ENCODE results near the gene ZNF22. TPM values are rescaled to one million over a fixed set of nuclear protein-coding genes. Genes with fewer than 3 reads are reported as not detected.

ZNF22 gene
- total RNA-seq, 1 experiment from 2014 or later: 36.9 TPM

- H3K56ac ChIP-seq (ENCODE audit: insufficient read length, low read depth, low read length): no peak overlapping the region
- no CpG with 5 or more reads among the region's 1 CpG for WGBS (ENCODE audit: extremely low coverage, insufficient read length, low lambda C conversion rate)
- H3K36me3 Mint-ChIP-seq (ENCODE audit: insufficient read depth in 1 of 3, low read depth in 3 of 3): peaks cover 0 to 10% (median 2%) of the 10 kb centered on the region in 3 experiments; a peak in 4 of 7 replicates
- DNase-seq: peak; percentile 26
- no peak overlapping the region for H4K5ac ChIP-seq (ENCODE audit: insufficient read length, low read depth, low read length)
- peaks cover 23% of the 10 kb centered on the region for H3K4me1 ChIP-seq (ENCODE audit: insufficient read depth, low read length)
- no peak overlapping the region for H3T11ph ChIP-seq (ENCODE audit: low read length)
- no peak overlapping the region for H2BK120ac ChIP-seq (ENCODE audit: low read depth, low read length, poor library complexity, severe bottlenecking)
- H3K23me2 ChIP-seq (ENCODE audit: insufficient read length, low read depth, low read length, poor library complexity, severe bottlenecking): no peaks in the 10 kb centered on the region
- no peak overlapping the region for H3K23ac ChIP-seq (ENCODE audit: insufficient read length, low read depth, low read length)
- no peak for TF ChIP-seq CTCF (conservative IDR thresholded peaks at IDR 0.05)
- no peak overlapping the region for H4K8ac ChIP-seq (replicated peaks; ENCODE audit: insufficient read length, low read depth, low read length)
- peaks cover 69 to 70% of the 10 kb centered on the region in 2 experiments for H3K4me1 Mint-ChIP-seq
- H3K27me3 Mint-ChIP-seq (ENCODE audit: low read depth): peaks cover 12% of the 10 kb centered on the region
- peak overlapping the region in 2 of 3 experiments; percentile 57 to 77; a peak in 3 of 7 replicates for H3K27ac Mint-ChIP-seq
- no peak overlapping the region for H2BK15ac ChIP-seq (ENCODE audit: low read depth, low read length)
- H3K79me2 ChIP-seq (ENCODE audit: insufficient read depth, low read length): no peaks in the 10 kb centered on the region
- H3K27ac ChIP-seq (ENCODE audit: insufficient read length, low read depth, low read length): no peak overlapping the region
- H3K14ac ChIP-seq (ENCODE audit: insufficient read depth, low read length): no peak overlapping the region
- no peak overlapping the region for H2BK12ac ChIP-seq (ENCODE audit: insufficient read length, low read depth, low read length)
- H3K9me3 ChIP-seq (ENCODE audit: control insufficient read depth, low read depth, low read length): no peaks in the 10 kb centered on the region
- no peaks in the 10 kb centered on the region; a peak in 1 of 5 replicates for H3K9me3 Mint-ChIP-seq
- no peaks in the 10 kb centered on the region for H3K27me3 ChIP-seq (ENCODE audit: insufficient read depth, low read length)
- no peak overlapping the region for H3K9ac ChIP-seq (ENCODE audit: extremely low read depth, insufficient read length, low read length)
- H4K91ac ChIP-seq (ENCODE audit: insufficient read length, low read depth, low read length): no peak overlapping the region
- H3K18ac ChIP-seq (ENCODE audit: insufficient read length, low read depth, low read length): no peak overlapping the region
- no peak overlapping the region for H3K4me3 Mint-ChIP-seq
- H2BK20ac ChIP-seq (ENCODE audit: low read depth, low read length, poor library complexity, severe bottlenecking): no peak overlapping the region
- H2AFZ ChIP-seq (ENCODE audit: low read length): no peak overlapping the region
- no peak overlapping the region for H3K4me2 ChIP-seq (ENCODE audit: insufficient read depth, insufficient read length, low read length)
- H2AK5ac ChIP-seq (ENCODE audit: insufficient read length, low read length): no peak overlapping the region
- no peak overlapping the region for H2BK5ac ChIP-seq (ENCODE audit: insufficient read length, low read length)
- H4K20me1 ChIP-seq (ENCODE audit: control insufficient read depth, insufficient read depth, insufficient read length): no peaks in the 10 kb centered on the region
- H3K4ac ChIP-seq (ENCODE audit: low read depth, low read length): no peak overlapping the region
- no peaks in the 10 kb centered on the region for H3K79me1 ChIP-seq (ENCODE audit: insufficient read depth, low read depth, low read length, poor library complexity, severe bottlenecking)
These were observed 35.6 kb upstream of the ZNF22 start for GRCh38 chr10:44965104-44965503.

Measured in H9 (cell line).